Hepatic stellate cell (primary cell): Measurements from ENCODE around the gene PAWR.
"Not testable (repeated sequence)": the region's sequence is repeated elsewhere in the genome, so short reads cannot be mapped to it uniquely, and the experiment has no call there.

Experiments used
- DNase-seq: peaks from one replicate; pipeline ENCODE4 v3.0.0; 2011; ENCODE audit warnings: low spot score

PAWR gene

DNA sequence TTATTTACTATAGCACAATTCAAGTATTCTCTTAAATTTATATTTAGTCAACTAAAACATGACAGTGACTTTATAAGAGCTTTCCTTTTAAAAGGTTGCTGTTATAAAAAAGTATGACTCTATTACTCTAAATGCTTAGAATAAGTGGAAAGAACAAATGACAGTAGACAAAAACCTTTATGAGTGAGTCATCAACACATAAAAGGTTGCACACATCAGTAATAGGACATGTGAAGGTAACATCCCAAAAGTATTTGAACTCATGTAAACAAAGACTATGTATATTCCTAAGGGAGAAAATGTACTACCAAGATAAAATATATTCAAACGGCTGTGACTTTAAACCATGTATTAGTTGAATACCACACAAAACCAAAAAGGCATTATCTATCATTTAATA lies 98.8 kb downstream of the PAWR start:
- no peak for DNase-seq

DNA sequence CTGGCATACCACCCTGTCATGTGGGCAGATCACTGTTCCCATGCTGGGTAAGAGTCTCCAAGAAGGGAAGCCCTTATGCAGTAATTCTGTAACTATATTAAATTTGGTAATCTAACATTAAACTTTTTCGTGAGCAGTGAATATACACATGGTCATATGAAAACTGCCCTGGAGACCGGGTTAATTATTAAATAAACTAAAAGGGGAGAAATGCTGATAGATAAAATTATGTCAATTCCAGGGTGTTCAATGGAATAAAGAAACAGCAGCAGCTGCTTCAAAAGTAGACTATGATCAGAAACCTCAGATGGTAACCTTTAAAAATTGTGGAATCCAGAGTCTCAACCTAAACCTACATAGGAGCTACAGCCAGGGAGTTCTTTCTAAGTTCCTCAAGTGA lies 100.0 kb downstream of the PAWR start:
- DNase-seq, result no peak

DNA sequence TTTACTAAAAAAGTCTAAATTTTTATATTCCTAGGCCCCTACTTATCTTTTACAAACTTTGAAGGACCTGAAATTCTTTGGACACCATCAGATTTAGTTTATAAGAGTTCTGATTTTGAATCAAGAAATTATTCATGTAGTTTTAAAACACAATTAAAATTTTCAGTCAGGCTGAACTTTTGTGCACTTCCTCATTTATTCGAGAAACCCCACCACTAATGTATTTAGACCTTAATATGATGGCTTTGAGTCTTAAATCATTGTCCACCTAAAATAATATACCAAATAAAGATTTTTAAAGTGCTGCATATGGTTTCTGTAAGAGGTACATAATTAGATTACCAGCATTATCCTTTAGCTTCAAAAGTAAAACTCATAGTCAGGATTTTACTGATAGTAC lies 103.4 kb downstream of the PAWR start:
- no peak for DNase-seq

DNA sequence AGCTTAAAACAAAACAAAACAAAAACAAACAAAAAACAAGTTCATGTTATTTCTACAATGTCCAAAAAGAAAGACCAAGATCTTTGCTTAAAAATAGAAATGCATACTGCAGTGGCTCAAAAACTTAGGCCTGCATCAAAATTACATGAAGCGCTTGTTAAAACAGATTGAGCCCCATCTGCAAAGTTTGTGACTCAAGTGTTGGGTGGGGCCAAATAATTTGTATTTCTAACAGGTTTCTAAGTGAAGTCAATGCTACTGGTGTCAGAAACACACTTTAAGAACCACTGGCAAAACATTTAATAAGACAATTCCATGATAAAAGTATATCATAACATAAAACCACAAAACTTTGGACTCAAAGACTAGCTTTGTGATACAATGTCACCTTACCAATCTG lies 105.6 kb downstream of the PAWR start:
- DNase-seq, result no peak

DNA sequence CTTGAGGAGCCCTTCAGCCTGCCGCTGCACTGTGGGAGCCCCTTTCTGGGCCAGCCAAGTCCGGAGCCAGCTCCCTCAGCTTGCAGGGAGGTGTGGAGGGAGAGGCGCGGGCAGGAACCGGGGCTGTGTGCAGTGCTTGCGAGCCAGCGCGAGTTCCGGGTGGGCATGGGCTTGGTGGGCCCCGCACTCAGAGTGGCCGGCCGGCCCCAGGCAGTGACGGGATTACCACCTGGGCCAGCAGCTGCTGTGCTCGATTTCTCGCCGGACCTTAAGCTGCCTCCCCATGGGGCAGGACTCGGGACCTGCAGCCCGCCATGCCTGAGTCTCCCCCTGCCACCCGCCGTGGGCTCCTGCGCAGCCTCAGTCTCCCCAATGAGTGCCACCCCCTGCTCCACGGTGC lies 116.9 kb downstream of the PAWR start:
- no peak for DNase-seq

DNA sequence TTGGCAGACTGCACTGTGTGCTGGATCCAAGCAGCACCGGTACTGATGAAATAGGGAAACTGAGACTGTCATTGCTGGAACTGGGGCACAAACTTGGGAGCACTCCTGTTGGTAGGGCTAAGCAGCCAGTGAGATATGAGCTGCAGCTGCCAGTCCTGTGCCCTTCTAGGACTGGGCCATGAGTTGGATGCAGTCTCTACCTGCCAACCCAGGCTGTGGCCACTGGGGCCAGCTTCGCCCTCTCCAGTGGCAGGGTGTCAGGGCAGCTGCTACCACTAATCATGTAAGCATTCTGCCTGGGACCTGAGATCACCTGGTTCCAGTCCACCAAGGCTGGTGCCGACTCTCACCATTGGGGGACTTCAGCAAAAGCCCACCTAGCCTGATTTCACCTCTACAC lies 121.1 kb downstream of the PAWR start:
- DNase-seq, result no peak

DNA sequence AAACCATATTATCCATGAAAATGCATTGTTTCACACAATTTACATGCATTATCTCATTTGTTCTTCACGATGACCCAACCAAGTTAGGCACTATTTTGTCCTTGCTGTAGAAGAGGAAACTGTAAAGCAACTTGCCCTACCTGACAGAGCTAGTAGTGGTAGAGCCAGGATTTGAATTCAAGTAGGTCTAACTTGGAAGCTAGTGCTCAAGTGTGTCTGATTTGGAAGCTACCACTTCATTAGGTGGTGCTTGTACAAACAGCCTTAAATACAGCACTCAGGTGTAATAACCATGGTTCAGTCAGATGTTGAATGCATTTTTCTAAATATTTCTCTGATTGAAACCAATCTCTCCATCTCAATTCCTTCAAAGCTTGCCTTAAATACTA lies 123.6 kb downstream of the PAWR start:
- DNase-seq, result no peak

DNA sequence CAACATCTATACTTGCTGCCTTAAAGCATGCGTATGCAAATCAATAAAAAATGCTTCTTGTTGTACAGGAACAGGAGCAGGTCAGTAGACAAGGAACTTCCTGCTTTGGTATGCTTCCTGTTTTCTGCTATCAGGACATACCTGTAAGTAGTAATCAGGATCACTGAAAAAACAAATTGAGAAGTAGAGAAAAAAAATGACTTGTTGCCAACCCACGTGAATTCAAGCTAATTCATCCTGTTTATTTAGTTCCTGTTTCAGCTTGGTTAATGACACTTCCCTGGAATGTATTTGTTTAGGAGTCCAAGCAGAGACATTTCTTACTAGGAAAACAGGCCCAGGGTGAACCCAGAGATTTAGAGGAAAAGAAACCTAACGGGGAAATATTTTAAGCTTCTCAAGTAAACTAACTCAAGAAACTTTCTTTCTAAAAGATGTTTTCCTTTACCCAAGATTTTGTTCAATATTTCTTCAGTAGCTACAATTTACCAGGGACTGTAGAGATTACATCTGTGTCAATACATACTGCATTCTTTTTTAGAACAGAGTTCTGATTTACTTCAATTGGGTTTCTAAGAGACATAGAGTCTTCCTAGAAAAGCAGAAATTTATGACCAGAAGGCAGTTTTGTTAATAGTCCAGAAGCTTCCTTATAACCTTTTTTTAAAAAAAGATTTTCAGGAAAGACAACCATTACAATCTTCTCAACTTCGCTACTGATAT lies 124.2 kb downstream of the PAWR start:
- peak; percentile 46 for DNase-seq

DNA sequence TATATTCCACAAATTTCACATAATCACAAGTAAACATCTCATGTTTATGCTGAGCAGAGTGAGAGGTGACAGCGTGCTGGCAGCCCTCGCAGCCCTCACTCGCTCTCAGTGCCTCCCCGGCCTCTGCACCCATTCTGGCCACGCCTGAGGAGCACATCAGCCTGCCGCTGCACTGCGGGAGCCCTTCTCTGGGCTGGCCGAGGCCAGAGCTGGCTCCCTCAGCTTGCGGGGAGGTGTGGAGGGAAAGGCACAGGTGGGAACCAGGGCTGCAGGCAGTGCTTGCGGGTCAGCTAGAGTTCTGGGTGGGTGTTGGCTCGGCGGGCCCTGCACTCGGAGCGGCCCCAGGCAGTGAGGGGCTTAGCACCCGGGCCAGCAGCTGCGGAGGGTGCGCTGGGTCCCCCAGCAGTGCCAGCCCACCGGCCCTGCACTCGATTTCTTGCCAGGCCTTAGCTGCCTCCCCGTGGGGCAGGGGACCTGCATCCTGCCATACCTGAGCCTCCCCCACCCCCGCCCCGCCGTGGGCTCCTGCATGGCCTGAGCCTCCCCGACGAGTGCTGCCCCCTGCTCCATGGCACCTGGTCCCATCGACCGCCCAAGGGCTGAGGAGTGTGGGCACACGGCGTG lies 125.9 kb downstream of the PAWR start:
- not testable (repeated sequence) for DNase-seq

DNA sequence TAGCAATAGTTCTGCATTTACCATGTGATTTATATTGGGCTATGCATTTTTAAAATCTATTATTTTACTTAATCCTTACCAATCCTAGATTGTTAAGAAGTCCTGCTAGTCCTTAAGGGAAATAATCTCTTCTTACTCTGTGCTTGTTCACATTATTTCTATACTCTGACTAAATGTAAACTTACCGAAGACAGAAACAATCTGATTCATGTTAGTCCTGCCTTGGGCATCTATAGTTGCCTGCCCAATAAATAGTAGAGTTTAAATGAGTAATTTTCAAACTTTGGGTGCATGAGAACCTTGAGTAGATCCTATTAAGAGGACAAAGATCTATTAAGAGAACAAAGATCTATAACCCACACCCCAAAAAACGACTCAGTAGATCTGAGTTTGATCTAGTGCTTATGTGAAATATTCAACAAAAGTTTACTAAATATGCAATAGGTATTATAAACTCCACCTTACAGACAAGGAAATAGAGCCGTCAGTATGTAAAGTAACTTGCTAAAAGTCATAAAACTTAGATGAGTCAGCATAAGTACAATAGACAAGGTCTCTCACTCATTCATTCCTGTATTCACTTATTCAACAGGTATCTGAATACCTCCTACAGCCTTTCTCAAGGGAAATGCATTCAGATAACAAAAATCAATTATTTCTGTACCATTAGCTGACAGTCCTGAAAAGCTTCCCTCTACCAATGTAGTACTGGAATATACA lies 127.6 kb downstream of the PAWR start:
- DNase-seq, result no peak

DNA sequence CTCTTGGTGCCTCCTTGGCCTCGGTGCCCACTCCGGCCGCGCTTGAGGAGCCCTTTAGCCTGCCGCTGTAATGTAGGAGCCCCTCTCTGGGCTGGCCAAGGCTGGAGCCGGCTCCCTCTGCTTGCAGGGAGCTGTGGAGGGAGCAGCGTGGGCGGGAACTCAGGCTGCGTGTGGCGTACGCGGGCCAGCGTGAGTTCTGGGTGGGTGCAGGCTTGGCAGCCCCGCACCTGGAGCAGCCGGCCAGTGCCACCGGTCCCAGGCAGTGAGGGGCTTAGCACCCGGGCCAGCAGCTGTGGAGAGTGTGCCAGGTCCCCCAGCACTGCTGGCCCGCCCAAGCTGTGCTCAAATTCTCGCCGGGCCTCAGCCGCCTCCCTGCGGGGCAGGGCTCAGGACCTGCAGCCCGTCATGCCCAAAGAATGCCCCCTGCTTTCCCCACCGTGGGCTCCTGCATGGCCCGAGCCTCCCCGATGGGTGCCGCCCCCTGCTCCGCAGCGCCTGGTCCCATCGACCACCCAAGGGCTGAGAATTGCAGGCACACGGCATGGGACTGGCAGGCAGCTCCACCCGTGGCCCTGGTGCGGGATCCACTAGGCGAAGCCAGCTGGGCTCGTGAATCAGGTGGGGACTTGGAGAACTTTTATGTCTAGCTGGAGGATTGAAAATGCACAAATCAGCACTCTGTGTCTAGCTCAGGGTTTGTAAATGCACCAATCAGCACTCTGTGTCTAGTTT lies 129.2 kb downstream of the PAWR start:
- no peak for DNase-seq

DNA sequence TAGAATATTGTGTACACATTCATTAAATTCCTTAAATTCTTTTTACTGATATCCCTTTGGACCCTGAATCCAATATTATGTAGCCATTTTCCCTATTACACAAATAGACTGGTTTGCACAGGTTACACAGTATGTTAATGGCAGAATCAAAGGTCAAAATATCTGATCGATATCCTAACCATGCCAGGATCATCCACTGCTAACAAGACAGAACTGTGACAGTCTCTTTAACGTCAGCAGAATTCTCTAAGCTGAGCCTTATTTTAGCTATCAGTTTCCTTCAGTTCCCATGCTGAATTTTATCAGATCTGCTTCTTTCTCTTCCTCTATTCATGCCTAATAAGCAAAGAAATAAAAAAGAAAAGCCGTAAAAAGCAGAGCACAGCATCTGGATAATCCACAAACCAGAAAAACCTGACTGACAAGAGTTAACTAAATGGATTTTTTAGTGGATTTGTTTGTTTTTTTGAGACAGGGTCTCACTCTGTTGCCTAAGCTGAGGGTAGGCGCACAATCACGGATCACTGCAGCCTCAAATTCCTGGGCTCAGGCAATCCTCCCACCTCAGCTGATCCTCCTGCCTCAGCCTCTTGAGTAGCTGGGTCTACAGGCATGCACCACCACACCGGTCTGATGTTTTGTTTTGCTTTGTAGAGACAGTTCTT lies 130.4 kb downstream of the PAWR start:
- DNase-seq, result no peak

DNA sequence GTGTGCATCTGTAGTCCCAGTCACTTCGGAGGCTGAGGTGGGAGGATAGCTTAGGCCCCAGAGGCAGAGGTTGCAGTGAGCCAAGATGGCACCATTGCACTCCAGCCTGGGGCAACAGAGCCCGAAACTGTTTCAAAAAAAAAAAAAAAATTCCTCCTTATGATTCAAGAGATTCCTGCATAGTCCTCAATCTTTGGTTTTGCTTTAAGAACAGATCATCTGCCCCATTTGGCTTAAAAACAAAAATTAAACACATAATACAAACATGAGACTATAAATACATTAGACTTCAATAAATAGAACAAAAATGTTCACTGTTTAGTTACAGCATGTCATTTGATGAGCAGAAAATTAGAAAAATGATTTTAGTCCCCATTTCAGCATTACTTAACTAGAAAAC lies 131.2 kb downstream of the PAWR start:
- DNase-seq, result peak; percentile 29

DNA sequence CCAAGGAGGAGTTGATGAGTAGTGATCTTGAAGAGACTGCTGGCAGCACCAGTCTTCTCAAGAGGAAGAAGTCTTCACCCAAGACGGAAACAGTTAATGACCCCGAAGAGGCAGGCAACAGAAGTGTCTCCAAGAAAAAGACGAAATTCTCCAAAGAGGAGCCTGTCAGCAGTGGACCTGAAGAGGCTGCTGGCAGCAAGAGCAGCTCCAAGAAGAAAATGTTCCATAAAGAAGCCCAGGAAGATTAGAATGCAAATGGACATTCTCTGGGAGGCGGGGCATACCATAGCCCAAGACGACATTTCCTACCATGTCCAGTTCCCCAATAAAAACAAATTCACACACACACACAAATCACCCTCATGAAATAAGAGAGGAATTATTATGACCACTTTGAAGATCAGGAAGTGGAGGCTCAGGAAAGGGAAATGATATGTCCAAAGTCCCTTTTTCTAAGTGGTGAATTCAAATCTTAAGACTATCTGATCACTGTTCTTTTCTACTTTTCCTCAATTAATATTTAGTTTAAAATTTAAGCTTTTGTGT lies 131.8 kb downstream of the PAWR start:
- DNase-seq, result no peak

DNA sequence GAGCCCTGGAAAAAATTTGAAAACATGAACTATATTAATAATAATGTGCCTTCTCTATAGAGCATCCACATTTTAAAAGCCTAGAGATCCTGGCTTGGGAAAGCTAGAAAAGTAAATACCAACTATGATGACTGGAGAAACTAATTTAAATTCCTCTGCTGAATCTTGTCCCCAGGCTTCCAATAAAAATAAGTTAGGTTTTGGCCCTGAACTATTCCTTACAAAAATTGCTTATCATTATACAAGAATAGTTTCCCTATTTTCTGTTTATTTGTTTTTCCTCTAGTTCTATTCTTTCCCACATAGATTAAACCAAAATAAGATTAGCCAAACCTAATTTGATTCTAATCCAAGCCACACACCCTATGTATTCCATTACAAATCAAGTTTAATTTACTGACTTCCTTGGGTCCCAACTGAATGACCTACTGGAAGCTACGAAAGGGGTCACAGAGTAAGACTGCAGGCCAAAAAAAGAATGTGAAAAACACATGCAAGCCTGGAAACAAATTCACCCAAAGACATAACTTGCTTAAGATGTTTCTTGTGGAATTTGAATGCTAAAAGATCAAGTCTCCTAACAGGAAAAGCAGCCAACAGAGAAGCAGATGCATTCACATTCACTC lies 133.0 kb downstream of the PAWR start:
- DNase-seq, result peak; percentile 27

DNA sequence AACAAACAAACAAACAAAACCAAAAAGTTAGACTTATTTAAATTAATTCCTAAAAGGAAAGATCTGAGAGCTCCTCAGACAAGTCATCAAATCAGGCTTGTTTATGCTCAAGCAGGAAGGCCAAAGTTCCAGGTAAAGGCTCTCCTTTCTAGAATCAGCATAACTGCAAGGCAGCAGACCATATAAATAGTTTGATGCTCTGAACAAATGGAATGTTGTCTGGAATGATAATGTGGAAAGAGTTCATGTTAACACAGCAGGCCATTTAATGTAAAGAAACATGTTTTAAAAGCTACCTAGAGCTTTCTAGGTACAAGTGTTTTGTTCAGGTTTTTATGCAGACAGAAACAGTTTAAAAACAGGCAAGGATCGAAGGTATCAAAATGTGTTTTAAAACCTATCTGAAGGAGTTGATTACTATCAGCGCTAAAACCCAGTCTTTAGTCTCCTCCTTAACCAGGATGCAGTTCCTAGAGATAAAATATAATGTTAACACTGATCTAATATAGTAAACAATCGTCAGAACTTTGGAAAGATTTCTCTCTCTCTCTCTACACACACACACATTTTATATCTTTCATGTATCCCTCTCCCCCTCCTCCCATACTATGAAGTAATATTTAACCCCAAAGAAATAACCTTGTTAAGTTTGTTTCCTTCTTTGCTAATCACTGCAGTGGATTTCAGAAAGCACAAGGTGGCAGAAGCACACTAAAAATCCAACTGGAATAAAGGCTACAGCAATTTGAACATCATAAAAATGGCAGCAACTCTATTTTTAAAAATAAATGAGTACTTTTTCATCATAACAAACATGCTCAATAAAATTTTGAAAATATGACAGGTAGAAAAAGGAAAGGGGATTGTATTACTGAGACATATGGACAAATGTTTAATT lies 135.5 kb downstream of the PAWR start:
- DNase-seq, result peak; percentile 37

DNA sequence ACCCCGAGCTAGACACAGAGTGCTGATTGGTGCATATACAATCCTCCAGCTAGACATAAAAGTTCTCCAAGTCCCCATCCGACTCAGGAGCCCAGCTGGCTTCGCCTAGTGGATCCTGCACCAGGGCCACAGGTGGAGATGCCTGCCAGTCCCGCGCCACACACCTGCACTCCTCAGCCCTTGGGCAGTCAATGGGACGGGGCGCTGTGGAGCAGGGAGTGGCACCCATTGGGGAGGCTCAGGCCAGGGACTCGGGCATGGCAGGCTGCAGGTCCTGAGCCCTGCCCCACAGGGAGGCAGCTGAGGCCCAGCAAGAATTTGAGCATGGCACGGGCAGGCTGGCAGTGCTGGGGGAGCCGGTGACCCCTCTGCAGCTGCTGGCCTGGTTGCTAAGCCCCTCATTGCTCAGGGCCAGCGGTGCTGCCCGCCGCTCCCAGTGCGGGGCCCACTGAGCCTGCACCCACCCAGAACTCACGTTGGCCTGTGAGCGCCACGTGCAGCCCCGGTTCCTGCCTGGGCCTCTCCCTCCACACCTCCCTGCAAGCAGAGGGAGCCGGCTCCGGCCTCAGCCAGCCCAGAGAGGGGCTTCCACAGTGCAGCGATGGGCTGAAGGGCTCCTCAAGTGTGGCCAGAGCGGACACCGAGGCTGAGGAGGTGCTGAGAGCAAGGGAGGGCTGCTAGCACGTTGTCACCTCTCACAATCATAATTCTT lies 136.7 kb downstream of the PAWR start:
- no peak for DNase-seq

DNA sequence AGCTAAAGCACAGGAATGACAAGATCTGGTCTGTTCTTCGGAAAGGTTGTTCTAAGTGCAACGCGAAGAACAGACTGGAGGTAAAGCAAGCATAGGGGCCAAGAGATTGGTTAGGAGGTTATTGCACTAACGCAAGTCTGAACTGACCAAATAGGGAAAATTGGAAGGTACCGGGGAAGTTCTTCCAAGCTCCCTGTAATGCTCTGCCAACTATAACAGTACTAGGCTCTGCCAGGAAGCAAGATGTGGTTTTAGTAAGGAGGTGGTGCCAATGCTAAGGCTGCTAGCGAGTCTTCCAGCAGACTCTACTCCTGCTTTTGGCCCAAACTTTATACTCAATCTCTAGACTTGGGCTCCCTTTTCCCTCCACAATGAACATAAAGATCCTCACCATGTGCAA lies 138.6 kb downstream of the PAWR start:
- DNase-seq, result no peak

DNA sequence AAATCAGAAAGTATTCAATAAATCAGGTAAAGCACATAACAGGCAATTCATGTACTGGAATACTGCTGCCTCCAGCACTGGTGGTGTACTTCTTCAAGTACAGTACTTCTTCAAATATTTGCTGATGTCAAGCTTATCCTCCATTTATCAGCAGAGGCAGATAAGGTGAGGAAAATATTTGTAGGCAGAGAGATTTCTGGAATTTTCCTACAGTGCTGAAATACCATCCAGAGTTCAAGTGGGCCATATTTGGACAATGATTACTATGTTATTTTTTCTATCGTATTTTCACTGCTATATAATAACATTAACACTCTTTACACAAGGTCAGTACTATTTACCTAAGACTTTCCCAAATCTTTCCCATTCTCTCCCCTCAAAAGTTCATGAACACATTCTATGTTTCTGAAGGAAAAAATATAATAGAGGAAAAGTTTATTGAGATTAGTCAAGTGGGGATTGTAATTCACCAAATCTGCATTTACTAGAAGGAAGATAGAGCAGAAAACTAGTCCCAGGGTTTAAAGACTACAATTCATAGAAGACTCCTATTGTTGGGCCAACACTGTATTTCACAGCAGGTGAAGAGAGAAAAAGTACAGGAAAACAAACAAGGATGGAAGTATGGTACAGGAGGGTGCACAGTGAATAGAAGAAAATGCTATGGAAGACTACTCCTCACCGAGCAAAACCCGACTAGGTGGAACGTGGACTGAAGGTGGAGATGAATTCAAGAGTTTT lies 141.1 kb downstream of the PAWR start:
- DNase-seq, result peak; percentile 19
